ENCODE data around the gene UGCG. TPM values are rescaled to one million over a fixed set of nuclear protein-coding genes. Genes with fewer than 3 reads are reported as not detected.
"Not testable (repeated sequence)": the region's sequence is repeated elsewhere in the genome, so short reads cannot be mapped to it uniquely, and the experiment has no call there.

Gene UGCG
- total RNA-seq, 2 donors from 2014 or later, result 17.1 to 26.2 TPM

DNA sequence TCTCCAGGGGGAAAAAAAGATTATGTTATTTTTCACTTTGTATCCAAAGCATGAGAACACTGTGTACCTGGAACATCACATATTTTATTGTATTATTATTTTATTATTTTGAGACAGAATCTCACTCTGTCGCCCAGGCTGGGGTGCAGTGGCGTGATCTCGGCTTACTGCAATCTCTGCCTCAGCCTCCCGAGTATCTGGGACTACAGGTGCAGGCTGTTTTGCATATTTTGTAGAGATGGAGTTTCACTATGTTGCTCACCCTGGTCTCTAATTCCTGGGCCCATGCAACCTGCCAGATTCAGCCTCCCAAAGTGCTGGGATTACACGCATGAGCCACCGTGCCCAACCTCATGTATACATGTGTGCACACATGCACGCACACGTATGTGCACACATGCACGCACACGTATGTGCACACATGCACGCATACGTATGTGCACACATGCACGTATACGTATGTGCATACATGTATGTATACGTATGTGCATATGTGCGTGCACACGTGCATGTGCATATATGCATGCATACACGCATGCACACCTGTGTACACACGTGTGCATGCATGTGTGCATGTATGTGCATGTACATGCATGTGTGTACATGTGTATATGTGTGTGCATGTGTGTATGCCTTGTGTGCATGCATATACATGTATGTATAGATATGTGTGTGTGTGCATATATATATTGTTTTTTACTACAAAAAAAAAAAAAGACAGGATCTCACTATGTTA is 9.5 kb upstream of the UGCG start:
- intact Hi-C loops (cut with DNase I), result no loop called here
- no peak overlapping the region for H3K27ac ChIP-seq
- no peaks in the 10 kb centered on the region for H3K9me3 ChIP-seq
- no peak for ATAC-seq
- WGBS, 2 donors, result 85 to 89% methylated on average over 19 of the region's 19 CpGs
- no peaks in the 10 kb centered on the region for H3K36me3 ChIP-seq (replicated peaks in 1 of 2; ENCODE audit: insufficient read depth in 1 of 2, low read depth in 2 of 2)
- no peaks in the 10 kb centered on the region for H3K27me3 ChIP-seq
- TF ChIP-seq POLR2A (IDR thresholded peaks at IDR 0.05), result no peak
- TF ChIP-seq, protein P1, sequence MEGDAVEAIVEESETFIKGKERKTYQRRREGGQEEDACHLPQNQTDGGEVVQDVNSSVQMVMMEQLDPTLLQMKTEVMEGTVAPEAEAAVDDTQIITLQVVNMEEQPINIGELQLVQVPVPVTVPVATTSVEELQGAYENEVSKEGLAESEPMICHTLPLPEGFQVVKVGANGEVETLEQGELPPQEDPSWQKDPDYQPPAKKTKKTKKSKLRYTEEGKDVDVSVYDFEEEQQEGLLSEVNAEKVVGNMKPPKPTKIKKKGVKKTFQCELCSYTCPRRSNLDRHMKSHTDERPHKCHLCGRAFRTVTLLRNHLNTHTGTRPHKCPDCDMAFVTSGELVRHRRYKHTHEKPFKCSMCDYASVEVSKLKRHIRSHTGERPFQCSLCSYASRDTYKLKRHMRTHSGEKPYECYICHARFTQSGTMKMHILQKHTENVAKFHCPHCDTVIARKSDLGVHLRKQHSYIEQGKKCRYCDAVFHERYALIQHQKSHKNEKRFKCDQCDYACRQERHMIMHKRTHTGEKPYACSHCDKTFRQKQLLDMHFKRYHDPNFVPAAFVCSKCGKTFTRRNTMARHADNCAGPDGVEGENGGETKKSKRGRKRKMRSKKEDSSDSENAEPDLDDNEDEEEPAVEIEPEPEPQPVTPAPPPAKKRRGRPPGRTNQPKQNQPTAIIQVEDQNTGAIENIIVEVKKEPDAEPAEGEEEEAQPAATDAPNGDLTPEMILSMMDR (IDR thresholded peaks at IDR 0.05), result no peak
- peaks cover 5% of the 10 kb centered on the region for H3K4me1 ChIP-seq
- H3K4me3 ChIP-seq, result no peak overlapping the region
- DNase-seq, result no peak

DNA sequence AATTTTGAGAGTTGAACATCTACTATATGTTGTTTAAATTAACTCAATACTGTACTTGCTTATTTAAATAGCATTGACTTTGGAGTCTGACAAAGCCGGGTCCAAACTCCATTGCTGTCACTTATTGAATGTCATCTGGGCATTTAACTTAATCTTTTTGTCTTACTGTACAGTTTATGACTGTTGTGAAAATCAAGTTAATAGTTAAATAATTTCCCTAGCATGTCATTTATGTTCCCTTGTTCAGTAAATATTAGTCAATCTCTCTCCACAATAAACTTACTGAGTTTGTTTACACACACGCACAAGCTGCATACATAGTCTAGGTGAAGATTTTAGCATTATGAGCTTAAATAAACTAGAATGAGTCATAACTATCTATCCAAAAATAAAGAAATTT is 6.3 kb upstream of the UGCG start:
- no peak for DNase-seq
- intact Hi-C loops (cut with DNase I), result no loop called here
- Histone ChIP-seq H3K27ac (no peak overlapping the region), H3K36me3 (replicated peaks in 1 of 2; ENCODE audit: insufficient read depth in 1 of 2, low read depth in 2 of 2) (no peaks in the 10 kb centered on the region), H3K27me3 (no peaks in the 10 kb centered on the region), H3K9me3 (no peaks in the 10 kb centered on the region), H3K4me3 (no peak overlapping the region), H3K4me1 (peaks cover 10% of the 10 kb centered on the region)
- ATAC-seq, result no peak
- 32 to 47% methylated on average over 2 of the region's 2 CpGs for WGBS, 2 donors
- TF ChIP-seq, protein P1 (IDR thresholded peaks at IDR 0.05), result no peak
- TF ChIP-seq POLR2A (IDR thresholded peaks at IDR 0.05), result no peak

GRCh38 chr9:111890867-111891266 is 5.7 kb upstream of the UGCG start:
- H3K36me3 ChIP-seq (replicated peaks in 1 of 2; ENCODE audit: insufficient read depth in 1 of 2, low read depth in 2 of 2); intact Hi-C loops (cut with DNase I); DNase-seq; H3K4me3 ChIP-seq; H3K9me3 ChIP-seq; H3K27me3 ChIP-seq; ATAC-seq: not testable (repeated sequence)
- whole genome bisulfite sequencing, 2 donors, result 48 to 52% methylated on average over 3 of the region's 3 CpGs
- Histone ChIP-seq H3K27ac (peak overlapping the region in 1 of 4 donors; percentile 4), H3K4me1 (peaks cover 15% of the 10 kb centered on the region)

GRCh38 chr9:111891910-111892499 is 4.6 kb upstream of the UGCG start:
- Histone ChIP-seq H3K27me3 (no peaks in the 10 kb centered on the region), H3K27ac (no peak overlapping the region), H3K9me3 (no peaks in the 10 kb centered on the region), H3K4me3 (no peak overlapping the region), H3K4me1 (peaks cover 16% of the 10 kb centered on the region), H3K36me3 (replicated peaks in 1 of 2; ENCODE audit: insufficient read depth in 1 of 2, low read depth in 2 of 2) (no peaks in the 10 kb centered on the region)
- WGBS, 2 donors, result 86 to 87% methylated on average over 11 of the region's 11 CpGs
- TF ChIP-seq, protein P1 (IDR thresholded peaks at IDR 0.05), result no peak
- TF ChIP-seq POLR2A (IDR thresholded peaks at IDR 0.05), result no peak
- ATAC-seq (no peak), DNase-seq (no peak)
- intact Hi-C loops (cut with DNase I), result no loop called here

- TF ChIP-seq POLR2A (IDR thresholded peaks at IDR 0.05), result no peak
- TF ChIP-seq, protein P1 (IDR thresholded peaks at IDR 0.05), result peak in 4 of 7 experiments; percentile 18 to 30 (median 22)
- Histone ChIP-seq H3K4me3 (peak overlapping the region; percentile 85 to 96), H3K9me3 (no peaks in the 10 kb centered on the region), H3K4me1 (peaks cover 47% of the 10 kb centered on the region), H3K27me3 (no peaks in the 10 kb centered on the region), H3K36me3 (replicated peaks in 1 of 2; ENCODE audit: insufficient read depth in 1 of 2, low read depth in 2 of 2) (no peaks in the 10 kb centered on the region), H3K27ac (peak overlapping the region; percentile 85 to 99 (median 96))
- intact Hi-C loops (cut with DNase I), result no loop called here
- ATAC-seq (peak; percentile 61), DNase-seq (peak in 3 of 4 donors; percentile 47 to 56 (median 52))
- 0 to 1% methylated on average over 11 to 63 of the region's 68 CpGs for WGBS, 2 donors
Observed at GRCh38 chr9:111896942-111897600, 457 bp downstream of the UGCG start.
